ENCODE measurements around the gene LINC00237. TPM values are rescaled to one million over a fixed set of nuclear protein-coding genes. Genes with fewer than 3 reads are reported as not detected.

Gene LINC00237
- total and polyA plus RNA-seq, 12 donors = 0.14 TPM; not detected in 11

DNA sequence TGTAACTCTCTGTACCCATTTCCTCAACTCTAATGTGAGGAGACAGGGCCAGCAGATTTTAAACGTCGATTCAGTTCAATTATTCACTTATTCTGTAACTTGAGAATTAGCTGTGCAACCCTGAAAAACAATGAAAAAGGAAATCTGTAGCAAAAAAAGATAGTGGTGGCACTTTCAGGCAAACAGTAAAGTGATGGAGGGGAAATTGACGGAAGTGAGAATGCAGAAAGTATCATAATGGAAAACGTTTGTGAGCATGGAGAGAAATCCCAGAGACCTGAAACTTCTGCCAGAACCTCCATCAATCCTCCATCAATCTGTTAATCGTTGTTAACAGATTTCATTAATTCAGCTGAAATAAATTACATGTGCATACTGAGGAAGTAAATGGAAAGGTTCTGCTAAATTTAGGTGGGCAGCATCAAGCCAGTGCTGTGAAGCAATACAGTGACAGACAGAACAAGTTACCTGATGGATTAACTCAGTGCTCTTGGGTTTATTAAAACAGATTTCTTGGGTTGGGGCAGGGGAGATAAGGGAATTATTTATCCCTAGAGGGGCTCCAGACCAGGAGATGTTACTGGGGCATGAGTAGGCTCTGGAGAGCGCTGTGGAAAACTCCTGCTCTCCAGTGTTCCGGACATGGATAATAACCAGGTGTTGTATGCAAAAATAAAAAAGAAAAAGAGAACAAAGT lies 37.2 kb upstream of the LINC00237 start:
- no peaks in the 10 kb centered on the region for H3K9me3 ChIP-seq (replicated peaks in 1 of 3)
- 87 to 91% (median 88%) methylated on average over 7 of the region's 7 CpGs for WGBS, 4 donors
- no peaks in the 10 kb centered on the region for H3K36me3 ChIP-seq (replicated peaks in 1 of 2)
- no peak overlapping the region for H3K27ac ChIP-seq
- intact Hi-C loops (cut with DNase I) = no loop called here
- no peak overlapping the region for H3K4me3 ChIP-seq
- TF ChIP-seq POLR2A (IDR thresholded peaks at IDR 0.05) = no peak
- no peak for TF ChIP-seq CTCF (IDR thresholded peaks at IDR 0.05)
- no peaks in the 10 kb centered on the region for H3K27me3 ChIP-seq
- DNase-seq = no peak
- H3K4me1 ChIP-seq (replicated peaks in 1 of 2) = no peaks in the 10 kb centered on the region

DNA sequence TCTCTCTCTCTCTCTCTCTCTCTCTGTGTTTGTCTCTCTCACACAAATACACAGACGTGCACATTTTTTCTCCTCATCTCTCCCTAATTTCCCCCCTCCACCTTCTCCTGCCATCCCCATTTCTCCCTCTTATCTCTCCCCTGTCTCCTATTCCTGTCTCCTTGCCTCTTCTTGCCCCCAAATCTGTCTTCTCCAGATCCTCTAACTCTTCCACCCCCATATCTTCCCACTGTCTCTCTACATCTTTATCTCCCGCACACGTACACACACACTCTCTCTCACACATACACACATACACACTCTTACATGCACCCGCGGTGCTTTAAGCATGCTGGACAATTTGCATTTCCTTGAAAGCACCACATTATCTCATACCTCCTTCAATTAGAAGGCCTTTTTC lies 35.7 kb upstream of the LINC00237 start:
- no peak overlapping the region for H3K27ac ChIP-seq
- intact Hi-C loops (cut with DNase I) = no loop called here
- no peaks in the 10 kb centered on the region for H3K27me3 ChIP-seq
- H3K9me3 ChIP-seq (replicated peaks in 1 of 3) = no peaks in the 10 kb centered on the region
- H3K4me1 ChIP-seq (replicated peaks in 1 of 2) = no peaks in the 10 kb centered on the region
- no peak for TF ChIP-seq CTCF (IDR thresholded peaks at IDR 0.05)
- TF ChIP-seq POLR2A (IDR thresholded peaks at IDR 0.05) = no peak
- H3K36me3 ChIP-seq (replicated peaks in 1 of 2) = peaks cover 0 to 8% of the 10 kb centered on the region in 2 donors
- no peak overlapping the region for H3K4me3 ChIP-seq
- 88 to 93% (median 91%) methylated on average over 5 of the region's 5 CpGs for WGBS, 4 donors
- no peak for DNase-seq

- 60 to 94% (median 85%) methylated on average over 3 of the region's 3 CpGs for WGBS, 4 donors
- TF ChIP-seq CTCF (IDR thresholded peaks at IDR 0.05) (no peak), POLR2A (IDR thresholded peaks at IDR 0.05) (no peak)
- intact Hi-C loops (cut with DNase I) = no loop called here
Observed at GRCh38 chr20:21139881-21140566, 33.9 kb upstream of the LINC00237 start.

DNA sequence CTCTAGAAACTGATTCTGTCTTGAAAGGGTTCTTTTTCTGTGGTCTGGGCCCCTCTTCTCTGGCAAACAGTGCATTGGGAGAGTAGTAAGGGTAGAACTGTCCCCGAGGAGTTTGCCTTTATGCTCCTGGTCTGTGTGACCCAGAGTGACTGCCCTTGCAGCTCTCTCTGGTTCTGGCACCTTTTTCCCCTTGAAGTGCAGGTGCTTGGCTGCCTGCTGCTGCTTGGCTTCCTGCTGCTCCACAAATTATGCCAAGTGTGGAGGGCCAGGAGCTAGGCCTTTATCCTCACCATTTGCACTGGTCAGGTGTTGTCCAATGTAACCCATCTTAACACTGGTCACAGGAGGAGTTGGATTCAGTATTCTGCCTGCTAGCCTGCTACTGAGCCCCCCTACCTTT lies 30.9 kb upstream of the LINC00237 start:
- intact Hi-C loops (cut with DNase I) = no loop called here
- Histone ChIP-seq H3K9me3 (replicated peaks in 1 of 3) (no peaks in the 10 kb centered on the region), H3K4me1 (replicated peaks in 1 of 2) (no peaks in the 10 kb centered on the region), H3K27me3 (no peaks in the 10 kb centered on the region), H3K36me3 (replicated peaks in 1 of 2) (peaks cover 0 to 8% of the 10 kb centered on the region in 2 donors), H3K4me3 (no peak overlapping the region), H3K27ac (no peak overlapping the region)
- 75 to 100% (median 88%) methylated on average over 1 of the region's 1 CpG for WGBS, 4 donors
- TF ChIP-seq CTCF (IDR thresholded peaks at IDR 0.05) = no peak
- TF ChIP-seq POLR2A (IDR thresholded peaks at IDR 0.05) = no peak
- no peak for DNase-seq

More at GRCh38 chr20:21139881-21140566, 33.9 kb upstream of the LINC00237 start:
- Histone ChIP-seq H3K36me3 (replicated peaks in 1 of 2) (peaks cover 0 to 8% of the 10 kb centered on the region in 2 donors), H3K27me3 (no peaks in the 10 kb centered on the region), H3K4me3 (no peak overlapping the region), H3K9me3 (replicated peaks in 1 of 3) (no peaks in the 10 kb centered on the region), H3K4me1 (replicated peaks in 1 of 2) (no peaks in the 10 kb centered on the region), H3K27ac (no peak overlapping the region)
- DNase-seq = no peak

All from adrenal gland (tissue), 12 donors.